Peyer's patch (tissue), 4 donors: ENCODE measurements around the gene SRC. TPM values are rescaled to one million over a fixed set of nuclear protein-coding genes. Genes with fewer than 3 reads are reported as not detected.

ENCODE experiments used
- DNase-seq, 3 donors: peaks; one replicate each; pipeline ENCODE4 v3.0.0-alpha.2; 2017 to 2019
- H3K27ac ChIP-seq, 4 donors: fragments of 200-600 bp; sonication (generic); one replicate each; pipeline ENCODE4 v1.5.1; 2016 to 2019
- H3K27me3 ChIP-seq, 2 donors: fragments of 200-600 bp; sonication (generic); one replicate each; pipeline ENCODE4 v1.5.1; 2019
- H3K36me3 ChIP-seq, 3 donors: fragments of 200-600 bp; sonication (generic); one replicate each; pipeline ENCODE4 v1.5.1; 2016 to 2019
- H3K4me1 ChIP-seq, 4 donors: fragments of 200-600 bp; sonication (generic); one replicate each; pipeline ENCODE4 v1.5.1; 2016 to 2019
- H3K4me3 ChIP-seq, 4 donors: fragments of 200-600 bp; sonication (generic); 1 replicate in 3 of 4; 2 replicates in 1 of 4; pipeline ENCODE4 v1.5.1; 2016 to 2019; ENCODE audit warnings: mild to moderate bottlenecking in 1 of 4
- H3K9me3 ChIP-seq, 4 donors: fragments of 200-600 bp; sonication (generic); one replicate each; pipeline ENCODE4 v1.5.1; 2016 to 2019; ENCODE audit warnings: mild to moderate bottlenecking in 1 of 4
- POLR2A ChIP-seq, 2 donors: fragments of 450-650 bp; IDR thresholded peaks; one replicate each; pipeline ENCODE4 v1.5.1; 2017; ENCODE audit warnings: antibody characterized with exemption in 2 of 2, mild to moderate bottlenecking in 2 of 2, moderate library complexity in 2 of 2
- total RNA-seq, 4 donors: library from RNA; depleted of rRNA; stranded (reverse); fragments of >200 nt; gene quantifications; one replicate each; pipeline ENCODE4 v1.1.0, GENCODE V29; 2016
- TF ChIP-seq, protein P1 (sequence below), 6 experiments: fragments of 450-650 bp in 4 of 6; fragments of 200-600 bp in 2 of 6; sonication (generic) in 1 of 6; IDR thresholded peaks; one replicate each; pipeline ENCODE4 v1.5.1; 2017 to 2019; ENCODE audit warnings: antibody characterized with exemption in 6 of 6, mild to moderate bottlenecking in 3 of 6, moderate library complexity in 1 of 6

Gene SRC
- total RNA-seq, 4 donors from 2014 or later = 85.8 to 187 (median 146) TPM

DNA sequence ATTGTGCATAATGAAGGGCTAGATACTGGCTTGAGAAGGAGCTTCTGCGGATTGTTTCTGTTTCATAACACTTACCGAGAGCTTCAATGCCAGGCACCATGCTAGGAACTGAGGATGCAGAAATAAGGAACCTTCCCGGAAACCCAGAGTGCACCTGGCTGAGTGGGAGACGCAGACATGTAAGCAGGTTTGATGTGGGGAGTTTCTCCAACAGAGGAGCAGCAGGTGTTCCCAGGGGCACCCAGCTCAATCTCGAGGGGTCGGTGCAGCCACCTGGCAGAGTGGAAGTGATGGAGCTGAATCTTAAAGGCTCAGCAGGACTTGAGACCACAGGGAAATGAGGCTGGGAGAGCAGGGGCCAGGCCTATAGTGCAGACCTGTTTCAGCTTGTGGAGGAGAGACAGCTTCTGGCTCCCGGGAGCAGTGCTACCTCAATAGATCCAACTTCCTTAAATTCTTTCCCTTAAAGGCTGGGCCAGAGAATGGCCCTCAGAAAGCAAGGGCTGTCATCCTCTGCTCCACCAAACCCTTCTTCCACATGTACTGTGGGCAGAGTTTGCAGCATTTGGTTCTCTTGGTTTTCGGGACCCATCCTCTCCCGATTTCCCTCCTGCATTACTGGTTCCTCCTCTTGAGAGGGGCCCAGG is 27.8 kb upstream of the SRC start:
- Histone ChIP-seq H3K4me3 (no peak overlapping the region), H3K36me3 (peaks cover 0 to 20% (median 0%) of the 10 kb centered on the region in 3 donors), H3K27ac (peak overlapping the region in 1 of 4 donors; percentile 26), H3K9me3 (no peaks in the 10 kb centered on the region), H3K27me3 (no peaks in the 10 kb centered on the region), H3K4me1 (peaks cover 0 to 33% (median 14%) of the 10 kb centered on the region in 4 donors)
- no peak for TF ChIP-seq POLR2A (IDR thresholded peaks at IDR 0.05)
- TF ChIP-seq, protein P1, sequence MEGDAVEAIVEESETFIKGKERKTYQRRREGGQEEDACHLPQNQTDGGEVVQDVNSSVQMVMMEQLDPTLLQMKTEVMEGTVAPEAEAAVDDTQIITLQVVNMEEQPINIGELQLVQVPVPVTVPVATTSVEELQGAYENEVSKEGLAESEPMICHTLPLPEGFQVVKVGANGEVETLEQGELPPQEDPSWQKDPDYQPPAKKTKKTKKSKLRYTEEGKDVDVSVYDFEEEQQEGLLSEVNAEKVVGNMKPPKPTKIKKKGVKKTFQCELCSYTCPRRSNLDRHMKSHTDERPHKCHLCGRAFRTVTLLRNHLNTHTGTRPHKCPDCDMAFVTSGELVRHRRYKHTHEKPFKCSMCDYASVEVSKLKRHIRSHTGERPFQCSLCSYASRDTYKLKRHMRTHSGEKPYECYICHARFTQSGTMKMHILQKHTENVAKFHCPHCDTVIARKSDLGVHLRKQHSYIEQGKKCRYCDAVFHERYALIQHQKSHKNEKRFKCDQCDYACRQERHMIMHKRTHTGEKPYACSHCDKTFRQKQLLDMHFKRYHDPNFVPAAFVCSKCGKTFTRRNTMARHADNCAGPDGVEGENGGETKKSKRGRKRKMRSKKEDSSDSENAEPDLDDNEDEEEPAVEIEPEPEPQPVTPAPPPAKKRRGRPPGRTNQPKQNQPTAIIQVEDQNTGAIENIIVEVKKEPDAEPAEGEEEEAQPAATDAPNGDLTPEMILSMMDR (IDR thresholded peaks at IDR 0.05) = no peak
- DNase-seq = peak in 1 of 3 donors; percentile 28

DNA sequence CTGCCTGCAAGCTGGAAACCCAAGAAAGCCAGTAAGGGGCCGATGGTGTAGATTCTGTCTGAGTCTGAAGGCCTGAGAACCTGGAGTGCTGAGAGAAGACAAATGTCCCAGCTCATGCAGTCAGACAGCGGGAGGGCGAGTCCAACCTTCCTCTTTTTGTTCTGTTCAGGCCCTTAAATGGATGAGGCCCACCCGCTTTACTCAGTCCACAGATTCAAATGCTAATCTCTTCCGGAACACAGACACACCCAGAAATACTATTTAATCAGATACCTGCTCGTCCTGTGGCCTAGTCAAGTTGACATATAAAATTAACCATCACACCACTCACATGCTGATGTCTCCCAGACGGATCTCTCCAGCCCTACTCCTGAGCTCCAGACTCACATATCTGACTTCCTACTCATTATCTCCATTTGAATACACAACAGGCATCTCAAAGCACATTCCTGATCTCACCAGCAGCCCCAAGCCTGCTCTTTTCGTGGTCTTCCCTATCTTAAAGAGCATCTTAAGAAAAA is 26.7 kb upstream of the SRC start:
- Histone ChIP-seq H3K4me1 (peaks cover 0 to 22% (median 14%) of the 10 kb centered on the region in 4 donors), H3K27ac (no peak overlapping the region), H3K9me3 (no peaks in the 10 kb centered on the region), H3K27me3 (no peaks in the 10 kb centered on the region), H3K4me3 (no peak overlapping the region), H3K36me3 (peaks cover 0 to 20% (median 0%) of the 10 kb centered on the region in 3 donors)
- DNase-seq = peak in 1 of 3 donors; percentile 43
- no peak for TF ChIP-seq POLR2A (IDR thresholded peaks at IDR 0.05)
- TF ChIP-seq, protein P1 (IDR thresholded peaks at IDR 0.05) = no peak

DNA sequence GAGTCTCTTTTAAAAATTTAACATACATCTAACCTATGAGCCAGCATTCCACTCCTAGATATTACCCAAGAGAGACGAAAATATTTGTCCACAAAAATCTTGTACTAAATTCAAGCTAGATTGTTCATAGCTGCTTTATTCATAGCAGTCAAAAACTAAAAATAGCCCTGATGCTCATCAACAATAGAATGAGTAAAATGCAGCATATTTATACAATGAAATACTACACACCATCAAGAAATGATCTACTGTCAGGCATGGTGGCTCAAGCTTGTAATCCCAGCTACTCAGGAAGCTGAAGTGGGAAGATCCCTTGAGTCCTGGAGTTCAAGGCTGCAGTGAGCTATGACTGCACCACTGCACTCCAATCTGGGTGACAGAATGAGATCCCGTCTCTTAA is 22.0 kb upstream of the SRC start:
- no peaks in the 10 kb centered on the region for H3K27me3 ChIP-seq
- no peak for TF ChIP-seq POLR2A (IDR thresholded peaks at IDR 0.05)
- TF ChIP-seq, protein P1 (IDR thresholded peaks at IDR 0.05) = no peak
- no peak overlapping the region for H3K27ac ChIP-seq
- H3K4me1 ChIP-seq = peaks cover 0 to 13% (median 0%) of the 10 kb centered on the region in 4 donors
- no peak for DNase-seq
- H3K4me3 ChIP-seq = no peak overlapping the region
- no peaks in the 10 kb centered on the region for H3K36me3 ChIP-seq
- H3K9me3 ChIP-seq = no peaks in the 10 kb centered on the region

DNA sequence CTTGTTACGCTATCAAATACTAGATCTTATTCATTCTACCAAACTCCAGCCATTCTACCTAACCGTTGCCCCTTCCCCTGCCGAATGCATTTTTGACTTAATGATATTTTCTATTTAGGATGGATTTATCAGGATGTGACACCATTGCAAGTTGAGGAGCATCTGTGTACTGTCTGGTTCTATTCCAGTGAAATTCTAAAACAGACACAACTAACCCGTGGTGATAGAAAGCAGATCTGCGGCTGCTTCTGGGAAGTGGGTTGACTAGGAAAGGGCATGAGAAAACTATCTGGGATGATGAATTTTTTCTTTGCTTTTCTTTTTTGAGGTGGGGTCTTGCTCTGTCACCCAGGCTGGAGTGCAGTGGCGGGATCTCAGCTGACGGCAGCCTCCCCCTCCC is 20.7 kb upstream of the SRC start:
- Histone ChIP-seq H3K27ac (peak overlapping the region in 1 of 4 donors; percentile 7), H3K9me3 (no peaks in the 10 kb centered on the region), H3K27me3 (no peaks in the 10 kb centered on the region), H3K36me3 (no peaks in the 10 kb centered on the region), H3K4me1 (peaks cover 0 to 8% (median 0%) of the 10 kb centered on the region in 4 donors), H3K4me3 (no peak overlapping the region)
- DNase-seq = peak in 1 of 3 donors; percentile 11
- TF ChIP-seq, protein P1 (IDR thresholded peaks at IDR 0.05) = no peak
- no peak for TF ChIP-seq POLR2A (IDR thresholded peaks at IDR 0.05)

DNA sequence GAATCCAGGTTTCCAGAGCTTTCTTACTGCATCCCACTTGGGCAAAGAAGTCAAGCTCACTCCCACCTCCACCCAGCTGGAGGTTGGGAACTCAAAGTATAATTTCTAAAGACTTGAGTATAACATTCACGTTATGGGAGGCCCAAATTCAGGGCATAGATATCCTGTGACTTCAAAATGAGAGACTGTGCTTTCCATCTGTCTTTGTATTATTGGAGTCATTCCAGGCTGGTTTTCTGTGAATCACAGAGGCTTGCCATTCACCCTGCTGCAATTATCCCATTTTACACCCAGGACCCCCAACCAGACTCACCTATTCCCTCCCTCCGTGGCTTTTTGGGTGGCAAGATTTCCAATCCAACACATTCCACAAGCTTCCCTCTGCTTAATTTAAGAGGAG is 19.3 kb upstream of the SRC start:
- no peak overlapping the region for H3K4me3 ChIP-seq
- DNase-seq = no peak
- peaks cover 0 to 9% (median 0%) of the 10 kb centered on the region in 4 donors for H3K4me1 ChIP-seq
- H3K27me3 ChIP-seq = no peaks in the 10 kb centered on the region
- no peaks in the 10 kb centered on the region for H3K36me3 ChIP-seq
- peak overlapping the region in 1 of 4 donors; percentile 70 for H3K27ac ChIP-seq
- no peaks in the 10 kb centered on the region for H3K9me3 ChIP-seq
- no peak for TF ChIP-seq POLR2A (IDR thresholded peaks at IDR 0.05)
- TF ChIP-seq, protein P1 (IDR thresholded peaks at IDR 0.05) = no peak
